Kidney (tissue), 14 donors: ENCODE data around the gene PKNOX2. TPM values are rescaled to one million over a fixed set of nuclear protein-coding genes. Genes with fewer than 3 reads are reported as not detected.

Source experiments
- DNase-seq, 5 donors: peaks; one replicate each; pipeline ENCODE4 v3.0.0-alpha.2; 2013 to 2020
- FAIRE-seq: peaks from 2 replicates; lab custom pipeline; 2012; peaks lifted over from hg19 to GRCh38; lab: Jason Lieb, UNC
- H3K27ac ChIP-seq, 2 donors: one replicate each; pipeline ENCODE4 v1.7.0; 2013; ENCODE audit warnings: low read depth in 2 of 2, low read length in 2 of 2, inconsistent platforms in 1 of 2
- H3K27me3 ChIP-seq: one replicate; pipeline ENCODE4 v1.7.1; 2013; ENCODE audit warnings: low read length, inconsistent platforms; ENCODE audit not compliant: control insufficient read depth, insufficient read depth
- H3K36me3 ChIP-seq, 3 donors: one replicate each; pipeline versions ENCODE4 v1.7.0 to v1.7.1; 2013; ENCODE audit warnings: low read length in 3 of 3, control low read depth in 1 of 3, inconsistent platforms in 1 of 3; ENCODE audit not compliant: insufficient read depth in 3 of 3, control insufficient read depth in 2 of 3
- H3K4me1 ChIP-seq, 3 donors: one replicate each; pipeline versions ENCODE4 v1.7.0 to v1.7.1; 2013; ENCODE audit warnings: low read length in 3 of 3, inconsistent platforms in 1 of 3, low read depth in 1 of 3; ENCODE audit not compliant: control insufficient read depth in 2 of 3, insufficient read depth in 2 of 3
- H3K4me3 ChIP-seq, 3 donors: one replicate each; pipeline versions ENCODE4 v1.7.0 to v1.8.1; 2013; ENCODE audit warnings: low read length in 3 of 3, control low read depth in 1 of 3, inconsistent platforms in 1 of 3
- H3K9ac ChIP-seq, 3 donors: one replicate each; pipeline versions ENCODE4 v1.7.0 to v1.7.1; 2013; ENCODE audit warnings: low read length in 3 of 3, control low read depth in 1 of 3, inconsistent platforms in 1 of 3
- H3K9me3 ChIP-seq, 3 donors: one replicate each; pipeline versions ENCODE4 v1.7.0 to v1.7.1; 2013; ENCODE audit warnings: low read length in 3 of 3, control low read depth in 1 of 3, inconsistent platforms in 1 of 3; ENCODE audit not compliant: control insufficient read depth in 2 of 3, insufficient read depth in 1 of 3
- intact Hi-C: fragments of 100-400 bp; cut with DNase I; formaldehyde crosslinking; loops from one replicate; pipeline ENCODE4 v1.11.1; 2022
- polyA plus RNA-seq: library from polyadenylated mRNA; stranded (reverse); fragments of 350-450 nt; fragmentation: Illumina TruSeq; extraction: RNeasy Lipid Tissue Mini Kit (QIAGEN cat#74804); gene quantifications from one replicate; pipeline ENCODE4 v1.2.3, GENCODE V29; 2014; ENCODE audit warnings: low read depth, low replicate concordance; ENCODE audit not compliant: insufficient read depth
- total RNA-seq: library from RNA; stranded (reverse); fragmentation: NEBNext Ultra II Directional; extraction: Animal tissue kit (Norgen Biotek cat#: 25700); gene quantifications from one replicate; pipeline ENCODE4 v1.2.1, GENCODE V29; 2021
- TF ChIP-seq, protein P1 (sequence below): IDR thresholded peaks from 3 replicates; pipeline ENCODE4 v1.5.1; 2012; ENCODE audit warnings: mild to moderate bottlenecking, moderate library complexity, borderline replicate concordance; ENCODE audit not compliant: insufficient read depth; ENCODE audit errors: extremely low read depth
- donor health status: control.
- donor health status: control.
- donor health status: control.
- donor health status: control.
- donor health status: control.
- donor health status: DM: yes; HTN: yes; CAD: no.
- donor health status: Normal renal cell carcinoma (clear cell type).

Gene PKNOX2
- total and polyA plus RNA-seq, 2 donors from 2014 or later = 1.5 to 6.0 TPM

DNA sequence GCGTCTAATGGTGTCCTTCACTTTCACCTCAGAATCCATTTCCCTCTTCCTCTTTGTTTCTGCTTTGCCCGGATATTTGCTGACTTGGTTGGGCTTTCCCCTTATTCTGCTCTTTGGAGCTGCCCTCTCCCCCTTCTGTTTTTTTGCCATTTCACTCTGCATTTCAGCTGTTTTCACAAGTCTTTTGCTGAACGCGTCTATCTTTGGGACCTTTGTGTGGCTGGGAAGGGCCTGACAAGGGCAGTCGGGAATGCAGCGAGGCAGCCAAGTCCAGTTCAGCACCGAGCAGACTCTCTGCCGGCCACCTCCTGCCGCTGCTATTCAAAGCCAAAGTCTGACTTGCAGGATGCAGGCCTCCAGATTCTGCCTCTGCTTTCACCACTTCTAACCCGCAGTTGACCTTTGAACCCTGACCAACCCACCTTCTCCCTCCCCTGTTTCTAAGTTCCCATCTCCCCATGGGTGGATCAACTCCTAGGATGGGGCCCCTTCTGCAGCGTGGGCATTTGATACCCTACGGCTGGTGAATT, 293.3 kb downstream of the PKNOX2 start:
- H3K27ac ChIP-seq = no peak overlapping the region
- H3K4me3 ChIP-seq = no peak overlapping the region
- no peaks in the 10 kb centered on the region for H3K4me1 ChIP-seq
- TF ChIP-seq, protein P1, sequence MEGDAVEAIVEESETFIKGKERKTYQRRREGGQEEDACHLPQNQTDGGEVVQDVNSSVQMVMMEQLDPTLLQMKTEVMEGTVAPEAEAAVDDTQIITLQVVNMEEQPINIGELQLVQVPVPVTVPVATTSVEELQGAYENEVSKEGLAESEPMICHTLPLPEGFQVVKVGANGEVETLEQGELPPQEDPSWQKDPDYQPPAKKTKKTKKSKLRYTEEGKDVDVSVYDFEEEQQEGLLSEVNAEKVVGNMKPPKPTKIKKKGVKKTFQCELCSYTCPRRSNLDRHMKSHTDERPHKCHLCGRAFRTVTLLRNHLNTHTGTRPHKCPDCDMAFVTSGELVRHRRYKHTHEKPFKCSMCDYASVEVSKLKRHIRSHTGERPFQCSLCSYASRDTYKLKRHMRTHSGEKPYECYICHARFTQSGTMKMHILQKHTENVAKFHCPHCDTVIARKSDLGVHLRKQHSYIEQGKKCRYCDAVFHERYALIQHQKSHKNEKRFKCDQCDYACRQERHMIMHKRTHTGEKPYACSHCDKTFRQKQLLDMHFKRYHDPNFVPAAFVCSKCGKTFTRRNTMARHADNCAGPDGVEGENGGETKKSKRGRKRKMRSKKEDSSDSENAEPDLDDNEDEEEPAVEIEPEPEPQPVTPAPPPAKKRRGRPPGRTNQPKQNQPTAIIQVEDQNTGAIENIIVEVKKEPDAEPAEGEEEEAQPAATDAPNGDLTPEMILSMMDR = no peak
- intact Hi-C loops = no loop called here
- H3K27me3 ChIP-seq = no peaks in the 10 kb centered on the region
- no peak overlapping the region for H3K9ac ChIP-seq
- H3K36me3 ChIP-seq = no peaks in the 10 kb centered on the region
- no peaks in the 10 kb centered on the region for H3K9me3 ChIP-seq
- DNase-seq (peak; percentile 46 to 82 (median 51)), FAIRE-seq (no peak)

DNA sequence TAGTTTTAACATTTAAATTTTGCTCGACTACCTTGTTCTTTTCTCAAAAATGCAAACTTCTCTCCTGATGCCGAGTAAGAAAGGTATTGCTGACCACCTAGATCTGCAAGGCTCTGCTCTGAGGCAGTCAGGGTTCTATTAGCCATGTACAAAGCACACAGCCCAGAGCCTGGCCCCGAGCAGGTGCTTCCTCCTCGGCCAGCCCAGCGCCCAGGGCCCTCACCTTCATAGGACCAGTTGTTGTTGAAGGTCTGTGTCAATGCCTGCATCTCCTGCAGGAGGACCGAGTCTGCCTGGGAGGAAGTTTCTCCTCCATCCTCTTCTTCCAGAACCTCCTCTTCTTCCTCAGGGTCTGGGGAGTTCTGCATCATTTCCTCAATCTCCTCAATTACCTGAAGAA, 295.7 kb downstream of the PKNOX2 start:
- no peaks in the 10 kb centered on the region for H3K9me3 ChIP-seq
- no peak overlapping the region for H3K27ac ChIP-seq
- no peak overlapping the region for H3K9ac ChIP-seq
- no peaks in the 10 kb centered on the region for H3K27me3 ChIP-seq
- no peaks in the 10 kb centered on the region for H3K36me3 ChIP-seq
- TF ChIP-seq, protein P1 = no peak
- H3K4me1 ChIP-seq = no peaks in the 10 kb centered on the region
- FAIRE-seq = no peak
- intact Hi-C loops = no loop called here
- H3K4me3 ChIP-seq = no peak overlapping the region
- no peak for DNase-seq

DNA sequence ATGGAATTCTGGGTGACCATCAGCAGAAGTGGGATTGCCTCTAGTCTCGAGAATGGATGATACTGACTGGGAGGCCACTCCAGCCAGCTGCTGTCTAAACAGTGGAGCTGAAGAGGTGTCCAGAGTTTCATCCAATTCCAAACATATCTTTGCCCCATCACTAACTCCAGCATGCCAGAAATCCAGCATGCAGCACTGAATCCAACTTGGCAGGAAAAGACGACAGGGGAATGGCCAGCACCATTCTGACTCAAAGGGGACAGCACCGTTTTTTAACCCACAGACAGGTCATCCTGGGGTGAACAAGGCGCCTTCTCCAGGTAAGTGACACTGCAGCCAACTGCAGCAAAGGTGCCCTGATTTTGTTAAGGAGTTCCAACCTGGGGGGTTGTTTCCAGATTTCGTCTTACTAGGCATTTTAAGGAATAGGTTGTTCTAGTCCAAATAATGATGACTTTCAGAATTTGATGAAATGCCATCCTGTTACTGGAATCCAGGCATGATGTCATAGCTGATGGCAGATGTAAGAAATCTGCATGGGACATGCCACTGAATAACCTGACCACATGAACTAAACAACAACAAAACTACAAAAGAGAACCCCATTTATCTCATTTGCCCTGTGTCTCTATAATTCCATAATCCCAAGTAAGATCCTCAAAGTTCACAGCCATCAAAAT, 299.2 kb downstream of the PKNOX2 start:
- no peaks in the 10 kb centered on the region for H3K4me1 ChIP-seq
- TF ChIP-seq, protein P1 = no peak
- intact Hi-C loops = no loop called here

More for the DNA sequence above, 299.2 kb downstream of the PKNOX2 start:
- Histone ChIP-seq H3K4me3 (no peak overlapping the region), H3K9ac (no peak overlapping the region), H3K9me3 (no peaks in the 10 kb centered on the region), H3K27ac (no peak overlapping the region), H3K36me3 (no peaks in the 10 kb centered on the region), H3K27me3 (no peaks in the 10 kb centered on the region)
- DNase-seq (no peak), FAIRE-seq (no peak)
